Gastrocnemius medialis (tissue), 4 donors: Measurements from ENCODE around the gene THG1L.
"Not testable (repeated sequence)": the region's sequence is repeated elsewhere in the genome, so short reads cannot be mapped to it uniquely, and the experiment has no call there.

Source experiments
- CTCF ChIP-seq, 5 experiments: fragments of 450-650 bp in 3 of 5; fragments of 200-600 bp in 2 of 5; sonication (generic) in 2 of 5; IDR thresholded peaks in 4 of 5; conservative IDR thresholded peaks in 1 of 5; 1 replicate in 4 of 5; 2 replicates in 1 of 5; pipeline ENCODE4 v1.5.1; 2016 to 2019; ENCODE audit warnings: antibody characterized with exemption in 5 of 5, mild to moderate bottlenecking in 3 of 5, moderate library complexity in 3 of 5
- POLR2A ChIP-seq, 2 donors: fragments of 450-650 bp; IDR thresholded peaks; one replicate each; pipeline ENCODE4 v1.6.1; 2017; ENCODE audit warnings: antibody characterized with exemption in 2 of 2, mild to moderate bottlenecking in 2 of 2, moderate library complexity in 2 of 2

GRCh38 chr5:157722895-157723294 lies 8.3 kb upstream of the THG1L start:
- TF ChIP-seq CTCF (IDR thresholded peaks at IDR 0.05 in 4 of 5, conservative IDR thresholded peaks at IDR 0.05 in 1 of 5); POLR2A (IDR thresholded peaks at IDR 0.05): not testable (repeated sequence)
